GM12873 (cell line): ENCODE results near the gene GH1.

Source experiments
- CTCF ChIP-seq: IDR thresholded peaks from 2 replicates; pipeline ENCODE4 v1.5.1; 2012; ENCODE audit warnings: low read depth, mild to moderate bottlenecking, moderate library complexity, low read length, control low read depth; ENCODE audit not compliant: insufficient read depth; ENCODE audit errors: missing control alignments

Gene GH1

GRCh38 chr17:63960006-63960405, 41.4 kb upstream of the GH1 start:
- no peak for TF ChIP-seq CTCF

- TF ChIP-seq CTCF, result no peak
Observed at GRCh38 chr17:63956296-63956920, 37.8 kb upstream of the GH1 start.

GRCh38 chr17:63955791-63956190, 37.2 kb upstream of the GH1 start:
- no peak for TF ChIP-seq CTCF

GRCh38 chr17:63955232-63955631, 36.6 kb upstream of the GH1 start:
- TF ChIP-seq CTCF, result peak; percentile 2

- no peak for TF ChIP-seq CTCF
Observed at GRCh38 chr17:63954402-63955063, 35.9 kb upstream of the GH1 start.

GRCh38 chr17:63950940-63951907, 32.6 kb upstream of the GH1 start:
- TF ChIP-seq CTCF, result peak; percentile 74

GRCh38 chr17:63949576-63950250, 31.1 kb upstream of the GH1 start:
- no peak for TF ChIP-seq CTCF
